Endothelial cell (in vitro differentiated cells): ENCODE data around the gene LSAMP. TPM values are rescaled to one million over a fixed set of nuclear protein-coding genes. Genes with fewer than 3 reads are reported as not detected.

Experiments
- DNase-seq: peaks from one replicate; pipeline ENCODE4 v3.0.0; 2021; ENCODE audit warnings: low spot score
- H3K27ac Mint-ChIP-seq: one replicate; pipeline ENCODE4 v1.8.0; 2021; ENCODE audit warnings: mixed read lengths, inconsistent platforms; ENCODE audit not compliant: unreplicated experiment
- H3K27me3 Mint-ChIP-seq: one replicate; pipeline ENCODE4 v1.8.0; 2021; ENCODE audit warnings: mild to moderate bottlenecking, moderate library complexity, mixed read lengths, inconsistent platforms; ENCODE audit not compliant: unreplicated experiment
- H3K36me3 Mint-ChIP-seq: one replicate; pipeline ENCODE4 v1.8.0; 2021; ENCODE audit warnings: mild to moderate bottlenecking, low read depth, mixed read lengths, inconsistent platforms; ENCODE audit not compliant: unreplicated experiment
- H3K4me1 Mint-ChIP-seq: one replicate; pipeline ENCODE4 v1.8.0; 2021; ENCODE audit warnings: mild to moderate bottlenecking, mixed read lengths, inconsistent platforms; ENCODE audit not compliant: unreplicated experiment
- H3K4me3 Mint-ChIP-seq: one replicate; pipeline ENCODE4 v1.8.0; 2021; ENCODE audit warnings: mild to moderate bottlenecking, mixed read lengths, inconsistent platforms; ENCODE audit not compliant: unreplicated experiment
- H3K9me3 Mint-ChIP-seq: one replicate; pipeline ENCODE4 v1.8.0; 2021; ENCODE audit warnings: mixed read lengths, inconsistent platforms; ENCODE audit not compliant: unreplicated experiment
- CTCF ChIP-seq: fragments of 200-600 bp; sonication (generic); IDR thresholded peaks from one replicate; pipeline ENCODE4 v1.5.0; 2021; ENCODE audit warnings: antibody characterized with exemption; ENCODE audit not compliant: unreplicated experiment
- total RNA-seq: library from RNA; stranded (reverse); fragmentation: NEBNext Ultra II Directional; extraction: Animal tissue kit (Norgen Biotek cat#: 25700); gene quantifications from one replicate; pipeline ENCODE4 v1.2.1, GENCODE V29; 2021; ENCODE audit not compliant: unreplicated experiment

LSAMP gene
- total RNA-seq, 1 donor from 2014 or later, result 6.1 TPM

GRCh38 chr3:116190095-116190494 is 255.2 kb downstream of the LSAMP start:
- no peak overlapping the region for H3K4me3 Mint-ChIP-seq
- H3K36me3 Mint-ChIP-seq, result no peaks in the 10 kb centered on the region
- no peak for TF ChIP-seq CTCF
- DNase-seq, result no peak
- H3K4me1 Mint-ChIP-seq, result peaks cover 2% of the 10 kb centered on the region
- H3K27me3 Mint-ChIP-seq, result no peaks in the 10 kb centered on the region
- H3K9me3 Mint-ChIP-seq, result no peaks in the 10 kb centered on the region
- no peak overlapping the region for H3K27ac Mint-ChIP-seq

- no peak for DNase-seq
- TF ChIP-seq CTCF, result no peak
- Mint-ChIP-seq H3K4me3 (no peak overlapping the region), H3K27me3 (no peaks in the 10 kb centered on the region), H3K9me3 (no peaks in the 10 kb centered on the region), H3K36me3 (no peaks in the 10 kb centered on the region), H3K4me1 (peaks cover 2% of the 10 kb centered on the region), H3K27ac (no peak overlapping the region)
Measured at GRCh38 chr3:116188231-116188785, 257.0 kb downstream of the LSAMP start.

DNA sequence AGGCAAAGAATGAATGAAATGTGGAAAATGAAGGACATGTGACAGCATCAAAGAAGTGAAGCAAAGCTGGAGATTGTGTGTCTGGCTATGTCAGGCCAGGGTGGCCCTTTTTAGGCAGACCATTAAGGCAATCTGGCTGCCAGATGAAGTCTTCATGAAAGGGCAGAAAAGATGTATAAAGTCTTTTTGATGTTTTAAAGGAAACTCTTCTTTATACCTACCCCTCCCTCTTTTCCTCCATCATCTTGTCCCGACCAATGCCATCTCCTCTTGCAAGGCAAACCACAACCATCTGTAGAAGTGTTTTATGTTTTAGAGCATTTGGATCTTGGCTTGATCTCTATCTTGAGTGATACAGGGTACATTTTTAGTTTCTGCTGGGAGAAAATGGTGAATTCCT is 259.2 kb downstream of the LSAMP start:
- H3K27me3 Mint-ChIP-seq, result no peaks in the 10 kb centered on the region
- H3K9me3 Mint-ChIP-seq, result no peaks in the 10 kb centered on the region
- no peak for TF ChIP-seq CTCF
- H3K4me3 Mint-ChIP-seq, result no peak overlapping the region
- H3K27ac Mint-ChIP-seq, result no peak overlapping the region
- no peaks in the 10 kb centered on the region for H3K36me3 Mint-ChIP-seq
- H3K4me1 Mint-ChIP-seq, result no peaks in the 10 kb centered on the region
- no peak for DNase-seq

- Mint-ChIP-seq H3K9me3 (no peaks in the 10 kb centered on the region), H3K4me1 (peaks cover 8% of the 10 kb centered on the region), H3K4me3 (no peak overlapping the region), H3K36me3 (no peaks in the 10 kb centered on the region), H3K27me3 (no peaks in the 10 kb centered on the region), H3K27ac (no peak overlapping the region)
- TF ChIP-seq CTCF, result no peak
- DNase-seq, result no peak
Measured at GRCh38 chr3:116181159-116181558, 264.1 kb downstream of the LSAMP start.

DNA sequence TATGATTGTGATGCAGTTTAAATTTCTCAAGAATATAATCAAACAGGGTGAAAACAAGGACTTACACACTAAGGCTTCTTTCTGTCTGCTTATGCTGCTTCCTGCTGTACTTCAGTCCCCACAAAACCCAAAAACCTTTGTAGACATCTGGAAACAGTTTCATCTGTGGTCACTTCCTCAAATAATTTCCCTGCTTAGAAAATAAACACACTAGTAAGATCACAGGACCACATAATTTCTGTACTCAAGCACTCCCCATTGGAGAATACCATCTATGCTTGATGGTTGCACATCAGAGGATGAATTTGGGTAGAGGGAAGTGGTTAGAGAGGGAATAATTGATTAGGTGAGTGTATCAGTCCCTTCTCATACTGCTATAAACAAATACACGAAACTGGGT is 266.2 kb downstream of the LSAMP start:
- no peaks in the 10 kb centered on the region for H3K36me3 Mint-ChIP-seq
- no peaks in the 10 kb centered on the region for H3K27me3 Mint-ChIP-seq
- H3K4me1 Mint-ChIP-seq, result peaks cover 8% of the 10 kb centered on the region
- DNase-seq, result no peak
- no peak for TF ChIP-seq CTCF
- H3K9me3 Mint-ChIP-seq, result no peaks in the 10 kb centered on the region
- H3K27ac Mint-ChIP-seq, result no peak overlapping the region
- no peak overlapping the region for H3K4me3 Mint-ChIP-seq
